ENCODE data around the gene ZMYM2.

DNA sequence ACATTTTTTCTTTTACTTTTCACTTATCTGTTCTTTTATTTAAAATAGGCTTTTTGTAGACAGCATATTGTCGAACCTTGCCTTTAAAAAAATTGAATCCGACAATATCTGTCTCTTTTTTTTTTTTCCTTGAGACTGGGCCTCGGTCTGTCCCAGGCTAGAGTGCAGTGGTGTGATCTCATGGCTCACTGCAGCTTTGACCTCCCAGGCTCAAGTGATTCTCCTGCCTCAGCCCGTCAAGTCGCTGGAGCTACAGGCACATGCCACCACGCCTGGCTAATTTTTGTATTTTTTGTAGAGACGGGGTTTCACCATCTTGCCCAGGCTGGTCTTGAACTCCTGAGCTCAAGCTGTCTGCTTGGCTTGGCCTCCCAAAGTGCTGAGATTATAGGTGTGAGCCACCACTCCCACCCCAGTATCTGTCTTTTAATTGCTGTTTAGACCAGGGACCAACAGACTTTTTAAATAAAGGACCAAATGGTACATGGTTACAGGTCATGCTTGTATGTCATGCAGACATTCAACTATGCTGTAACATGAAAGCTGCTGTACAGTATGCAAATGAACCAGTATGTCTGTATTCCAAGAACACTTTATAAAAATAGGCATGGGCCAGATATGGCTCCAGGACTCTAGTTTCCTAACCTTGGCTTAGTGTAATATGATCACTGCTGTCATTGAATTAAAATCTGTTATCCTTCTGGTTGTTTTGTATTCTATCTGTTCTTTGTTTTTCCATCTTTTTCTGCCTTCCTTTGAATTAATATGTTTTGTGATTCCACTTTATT lies 122.0 kb downstream of the ZMYM2 start:
- TF ChIP-seq, protein P1, sequence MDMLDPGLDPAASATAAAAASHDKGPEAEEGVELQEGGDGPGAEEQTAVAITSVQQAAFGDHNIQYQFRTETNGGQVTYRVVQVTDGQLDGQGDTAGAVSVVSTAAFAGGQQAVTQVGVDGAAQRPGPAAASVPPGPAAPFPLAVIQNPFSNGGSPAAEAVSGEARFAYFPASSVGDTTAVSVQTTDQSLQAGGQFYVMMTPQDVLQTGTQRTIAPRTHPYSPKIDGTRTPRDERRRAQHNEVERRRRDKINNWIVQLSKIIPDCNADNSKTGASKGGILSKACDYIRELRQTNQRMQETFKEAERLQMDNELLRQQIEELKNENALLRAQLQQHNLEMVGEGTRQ (IDR thresholded peaks at IDR 0.05; ENCODE audit: borderline replicate concordance, low read depth, low read length): no peak
- TF ChIP-seq EED (IDR thresholded peaks at IDR 0.05; ENCODE audit: low read depth) (no peak), EZH2 (IDR thresholded peaks at IDR 0.05; ENCODE audit: borderline replicate concordance, control insufficient read depth, low read depth, low read length) (no peak)
- TF ChIP-seq, protein P2, sequence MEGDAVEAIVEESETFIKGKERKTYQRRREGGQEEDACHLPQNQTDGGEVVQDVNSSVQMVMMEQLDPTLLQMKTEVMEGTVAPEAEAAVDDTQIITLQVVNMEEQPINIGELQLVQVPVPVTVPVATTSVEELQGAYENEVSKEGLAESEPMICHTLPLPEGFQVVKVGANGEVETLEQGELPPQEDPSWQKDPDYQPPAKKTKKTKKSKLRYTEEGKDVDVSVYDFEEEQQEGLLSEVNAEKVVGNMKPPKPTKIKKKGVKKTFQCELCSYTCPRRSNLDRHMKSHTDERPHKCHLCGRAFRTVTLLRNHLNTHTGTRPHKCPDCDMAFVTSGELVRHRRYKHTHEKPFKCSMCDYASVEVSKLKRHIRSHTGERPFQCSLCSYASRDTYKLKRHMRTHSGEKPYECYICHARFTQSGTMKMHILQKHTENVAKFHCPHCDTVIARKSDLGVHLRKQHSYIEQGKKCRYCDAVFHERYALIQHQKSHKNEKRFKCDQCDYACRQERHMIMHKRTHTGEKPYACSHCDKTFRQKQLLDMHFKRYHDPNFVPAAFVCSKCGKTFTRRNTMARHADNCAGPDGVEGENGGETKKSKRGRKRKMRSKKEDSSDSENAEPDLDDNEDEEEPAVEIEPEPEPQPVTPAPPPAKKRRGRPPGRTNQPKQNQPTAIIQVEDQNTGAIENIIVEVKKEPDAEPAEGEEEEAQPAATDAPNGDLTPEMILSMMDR (IDR thresholded peaks at IDR 0.05 in 2 of 3, conservative IDR thresholded peaks at IDR 0.05 in 1 of 3; ENCODE audit: control insufficient read depth in 2 of 3, extremely low read depth in 1 of 3, insufficient read depth in 1 of 3, low read depth in 3 of 3, low read length in 3 of 3): no peak
- TF ChIP-seq, protein P3, sequence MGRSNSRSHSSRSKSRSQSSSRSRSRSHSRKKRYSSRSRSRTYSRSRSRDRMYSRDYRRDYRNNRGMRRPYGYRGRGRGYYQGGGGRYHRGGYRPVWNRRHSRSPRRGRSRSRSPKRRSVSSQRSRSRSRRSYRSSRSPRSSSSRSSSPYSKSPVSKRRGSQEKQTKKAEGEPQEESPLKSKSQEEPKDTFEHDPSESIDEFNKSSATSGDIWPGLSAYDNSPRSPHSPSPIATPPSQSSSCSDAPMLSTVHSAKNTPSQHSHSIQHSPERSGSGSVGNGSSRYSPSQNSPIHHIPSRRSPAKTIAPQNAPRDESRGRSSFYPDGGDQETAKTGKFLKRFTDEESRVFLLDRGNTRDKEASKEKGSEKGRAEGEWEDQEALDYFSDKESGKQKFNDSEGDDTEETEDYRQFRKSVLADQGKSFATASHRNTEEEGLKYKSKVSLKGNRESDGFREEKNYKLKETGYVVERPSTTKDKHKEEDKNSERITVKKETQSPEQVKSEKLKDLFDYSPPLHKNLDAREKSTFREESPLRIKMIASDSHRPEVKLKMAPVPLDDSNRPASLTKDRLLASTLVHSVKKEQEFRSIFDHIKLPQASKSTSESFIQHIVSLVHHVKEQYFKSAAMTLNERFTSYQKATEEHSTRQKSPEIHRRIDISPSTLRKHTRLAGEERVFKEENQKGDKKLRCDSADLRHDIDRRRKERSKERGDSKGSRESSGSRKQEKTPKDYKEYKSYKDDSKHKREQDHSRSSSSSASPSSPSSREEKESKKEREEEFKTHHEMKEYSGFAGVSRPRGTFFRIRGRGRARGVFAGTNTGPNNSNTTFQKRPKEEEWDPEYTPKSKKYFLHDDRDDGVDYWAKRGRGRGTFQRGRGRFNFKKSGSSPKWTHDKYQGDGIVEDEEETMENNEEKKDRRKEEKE (IDR thresholded peaks at IDR 0.05): no peak
